Endodermal cell (in vitro differentiated cells): Measurements from ENCODE around the gene POLR1B. TPM values are rescaled to one million over a fixed set of nuclear protein-coding genes. Genes with fewer than 3 reads are reported as not detected.
"Not testable (repeated sequence)": the region's sequence is repeated elsewhere in the genome, so short reads cannot be mapped to it uniquely, and the experiment has no call there.

Experiments
- DNase-seq: peaks from one replicate; pipeline ENCODE4 v3.0.0-alpha.2; 2017
- H3K27ac ChIP-seq: 2 replicates; pipeline ENCODE4 v1.5.1; 2013; ENCODE audit warnings: mild to moderate bottlenecking, low read depth, low read length, moderate library complexity
- H3K27me3 ChIP-seq: 2 replicates; pipeline ENCODE4 v1.6.1; 2013; ENCODE audit warnings: mild to moderate bottlenecking, low read length, moderate library complexity; ENCODE audit not compliant: insufficient read depth, control insufficient read depth, poor library complexity, severe bottlenecking
- H3K36me3 ChIP-seq: 2 replicates; pipeline ENCODE4 v1.7.0; 2013; ENCODE audit warnings: mild to moderate bottlenecking, low read length, moderate library complexity; ENCODE audit not compliant: control insufficient read depth, insufficient read depth
- H3K4me1 ChIP-seq: one replicate; pipeline ENCODE4 v1.7.0; 2013; ENCODE audit warnings: low read length; ENCODE audit not compliant: control insufficient read depth, insufficient read depth
- H3K4me3 ChIP-seq: 2 replicates; pipeline ENCODE4 v1.5.1; 2013; ENCODE audit warnings: mild to moderate bottlenecking, low read length, moderate library complexity
- H3K9ac ChIP-seq: 2 replicates; pipeline ENCODE4 v1.6.1; 2013; ENCODE audit warnings: mild to moderate bottlenecking, low read length, moderate library complexity; ENCODE audit not compliant: poor library complexity, severe bottlenecking; ENCODE audit errors: extremely low read depth
- H3K9me3 ChIP-seq: 2 replicates; pipeline ENCODE4 v1.6.1; 2013; ENCODE audit warnings: mild to moderate bottlenecking, low read length, moderate library complexity; ENCODE audit not compliant: control insufficient read depth
- H3K27ac Mint-ChIP-seq: 2 replicates; pipeline ENCODE4 v1.8.0; 2020; ENCODE audit warnings: mixed read lengths
- H3K27me3 Mint-ChIP-seq: 2 replicates; pipeline ENCODE4 v1.8.0; 2021; ENCODE audit warnings: mild to moderate bottlenecking, mixed read lengths; ENCODE audit not compliant: insufficient read depth
- H3K36me3 Mint-ChIP-seq: 2 replicates; pipeline ENCODE4 v1.8.0; 2020; ENCODE audit warnings: low read depth, mixed read lengths
- H3K4me1 Mint-ChIP-seq: 2 replicates; pipeline ENCODE4 v1.8.0; 2020; ENCODE audit warnings: mixed read lengths
- H3K4me3 Mint-ChIP-seq: 2 replicates; pipeline ENCODE4 v1.8.0; 2020; ENCODE audit warnings: mild to moderate bottlenecking, moderate library complexity, mixed read lengths
- H3K9me3 Mint-ChIP-seq: 2 replicates; pipeline ENCODE4 v1.8.0; 2020; ENCODE audit warnings: mild to moderate bottlenecking, mixed read lengths
- CTCF ChIP-seq: fragments of 200-600 bp; sonication (generic); conservative IDR thresholded peaks from 2 replicates; pipeline ENCODE4 v1.5.0; 2021; ENCODE audit warnings: antibody characterized with exemption, mild to moderate bottlenecking
- WGBS, 2 experiments: methylation state at CpG; one replicate each; pipeline versions ENCODE4 v1.1.5 to v1.1.7; 2013; ENCODE audit warnings: missing lambda C conversion rate in 2 of 2, mixed read lengths in 1 of 2; ENCODE audit not compliant: insufficient coverage in 1 of 2, insufficient read length in 1 of 2; 5-methylcytosine and 5-hydroxymethylcytosine counted together
- total RNA-seq, 2 donors: library from RNA; stranded (reverse); fragmentation: NEBNext Ultra II Directional in 1 of 2; extraction: Animal tissue kit (Norgen Biotek cat#: 25700) in 1 of 2; gene quantifications; 2 replicates in 1 of 2; 3 replicates in 1 of 2; pipeline ENCODE4 v1.2.1, GENCODE V29; 2021

The POLR1B gene
- total RNA-seq, 2 donors from 2014 or later = 25.6 to 31.9 TPM

GRCh38 chr2:112530728-112531127 lies 11.5 kb upstream of the POLR1B start:
- TF ChIP-seq CTCF = no peak
- H3K27ac ChIP-seq = no peak overlapping the region
- WGBS, 2 experiments = 92 to 97% methylated on average over 3 to 4 of the region's 4 CpGs
- no peak overlapping the region for H3K4me3 ChIP-seq
- Mint-ChIP-seq H3K27ac (no peak overlapping the region), H3K27me3 (no peaks in the 10 kb centered on the region), H3K36me3 (peaks cover 53% of the 10 kb centered on the region), H3K4me3 (no peak overlapping the region), H3K4me1 (no peaks in the 10 kb centered on the region), H3K9me3 (no peaks in the 10 kb centered on the region)
- H3K4me1 ChIP-seq = no peaks in the 10 kb centered on the region
- H3K27me3 ChIP-seq = no peaks in the 10 kb centered on the region
- DNase-seq = no peak
- no peaks in the 10 kb centered on the region for H3K9me3 ChIP-seq
- no peak overlapping the region for H3K9ac ChIP-seq
- peaks cover 51% of the 10 kb centered on the region for H3K36me3 ChIP-seq

- Mint-ChIP-seq H3K4me3 (no peak overlapping the region), H3K4me1 (no peaks in the 10 kb centered on the region), H3K27me3 (no peaks in the 10 kb centered on the region), H3K27ac (no peak overlapping the region), H3K9me3 (peaks cover 1% of the 10 kb centered on the region), H3K36me3 (peaks cover 32% of the 10 kb centered on the region)
- no peaks in the 10 kb centered on the region for H3K27me3 ChIP-seq
- no peak overlapping the region for H3K9ac ChIP-seq
- no peak for TF ChIP-seq CTCF
- H3K4me3 ChIP-seq = no peak overlapping the region
- 83 to 89% methylated on average over 1 of the region's 1 CpG for WGBS, 2 experiments
- DNase-seq = no peak
- H3K9me3 ChIP-seq = no peaks in the 10 kb centered on the region
- H3K4me1 ChIP-seq = no peaks in the 10 kb centered on the region
- H3K36me3 ChIP-seq = peaks cover 33% of the 10 kb centered on the region
- no peak overlapping the region for H3K27ac ChIP-seq
Measured at GRCh38 chr2:112534826-112535225, 7.4 kb upstream of the POLR1B start.

GRCh38 chr2:112536665-112537064 lies 5.6 kb upstream of the POLR1B start:
- H3K4me1 Mint-ChIP-seq, H3K9ac ChIP-seq, H3K4me3 ChIP-seq, H3K27me3 Mint-ChIP-seq, H3K27ac Mint-ChIP-seq, H3K9me3 ChIP-seq, H3K9me3 Mint-ChIP-seq, H3K27ac ChIP-seq, DNase-seq, H3K4me3 Mint-ChIP-seq, H3K4me1 ChIP-seq, H3K27me3 ChIP-seq: not testable (repeated sequence)
- peaks cover 18% of the 10 kb centered on the region for H3K36me3 ChIP-seq
- H3K36me3 Mint-ChIP-seq = peaks cover 18% of the 10 kb centered on the region

GRCh38 chr2:112539306-112539705 lies 3.0 kb upstream of the POLR1B start:
- DNase-seq = no peak
- H3K27ac Mint-ChIP-seq = no peak overlapping the region
- no peak overlapping the region for H3K4me3 Mint-ChIP-seq
- Histone ChIP-seq H3K9me3 (no peaks in the 10 kb centered on the region), H3K27ac (no peak overlapping the region), H3K36me3 (no peaks in the 10 kb centered on the region), H3K27me3 (no peaks in the 10 kb centered on the region), H3K9ac (no peak overlapping the region), H3K4me1 (no peaks in the 10 kb centered on the region), H3K4me3 (no peak overlapping the region)
- H3K27me3 Mint-ChIP-seq = no peaks in the 10 kb centered on the region
- TF ChIP-seq CTCF = no peak
- H3K4me1 Mint-ChIP-seq = peaks cover 3% of the 10 kb centered on the region
- H3K36me3 Mint-ChIP-seq = peaks cover 2% of the 10 kb centered on the region
- H3K9me3 Mint-ChIP-seq = peaks cover 1% of the 10 kb centered on the region
- WGBS, 2 experiments = 100% methylated on average over 1 of the region's 2 CpGs; no CpG with 5 or more reads in 1 of the 2 experiments
